ENCODE data around the gene GCK.

Gene GCK

GRCh38 chr7:44224080-44224973, 35.1 kb upstream of the GCK start:
- in situ Hi-C loops (cut with HindIII; ENCODE audit: low pct_ligation_motif_present, low pct_unique_long_range_greater_than_20kb, low sequenced_read_pairs), result loop anchor here (25.0 kb wide), 1 partner anchor 137 kb away; the partner anchor contains the start of gene POLM
- no peak for DNase-seq

- DNase-seq, result no peak
- in situ Hi-C loops (cut with HindIII; ENCODE audit: low pct_ligation_motif_present, low pct_unique_long_range_greater_than_20kb, low sequenced_read_pairs), result loop anchor here (25.0 kb wide), 1 partner anchor 136 kb away; the partner anchor contains the start of gene POLM
Measured at GRCh38 chr7:44223362-44224079, 34.3 kb upstream of the GCK start.

GRCh38 chr7:44222776-44223261, 33.6 kb upstream of the GCK start:
- no peak for DNase-seq
- in situ Hi-C loops (cut with HindIII; ENCODE audit: low pct_ligation_motif_present, low pct_unique_long_range_greater_than_20kb, low sequenced_read_pairs), result loop anchor here (25.0 kb wide), 1 partner anchor 136 kb away; the partner anchor contains the start of gene POLM

- in situ Hi-C loops (cut with HindIII; ENCODE audit: low pct_ligation_motif_present, low pct_unique_long_range_greater_than_20kb, low sequenced_read_pairs), result loop anchor here (25.0 kb wide), 1 partner anchor 135 kb away; the partner anchor contains the start of gene POLM
- DNase-seq, result no peak
Measured at GRCh38 chr7:44222074-44222473, 32.8 kb upstream of the GCK start.

GRCh38 chr7:44221231-44221791, 32.1 kb upstream of the GCK start:
- DNase-seq, result no peak
- in situ Hi-C loops (cut with HindIII; ENCODE audit: low pct_ligation_motif_present, low pct_unique_long_range_greater_than_20kb, low sequenced_read_pairs), result loop anchor here (25.0 kb wide), 1 partner anchor 134 kb away; the partner anchor contains the start of gene POLM

GRCh38 chr7:44220358-44221112, 31.3 kb upstream of the GCK start:
- in situ Hi-C loops (cut with HindIII; ENCODE audit: low pct_ligation_motif_present, low pct_unique_long_range_greater_than_20kb, low sequenced_read_pairs), result loop anchor here (25.0 kb wide), 1 partner anchor 133 kb away; the partner anchor contains the start of gene POLM
- DNase-seq, result no peak

GRCh38 chr7:44220046-44220357, 30.8 kb upstream of the GCK start:
- in situ Hi-C loops (cut with HindIII; ENCODE audit: low pct_ligation_motif_present, low pct_unique_long_range_greater_than_20kb, low sequenced_read_pairs), result loop anchor here (25.0 kb wide), 1 partner anchor 133 kb away; the partner anchor contains the start of gene POLM
- no peak for DNase-seq

- no peak for DNase-seq
- in situ Hi-C loops (cut with HindIII; ENCODE audit: low pct_ligation_motif_present, low pct_unique_long_range_greater_than_20kb, low sequenced_read_pairs), result loop anchor here (25.0 kb wide), 1 partner anchor 132 kb away; the partner anchor contains the start of gene POLM
Measured at GRCh38 chr7:44219371-44220045, 30.3 kb upstream of the GCK start.

- in situ Hi-C loops (cut with HindIII; ENCODE audit: low pct_ligation_motif_present, low pct_unique_long_range_greater_than_20kb, low sequenced_read_pairs), result loop anchor here (25.0 kb wide), 1 partner anchor 131 kb away; the partner anchor contains the start of gene POLM
- DNase-seq, result no peak
Measured at GRCh38 chr7:44218418-44219201, 29.4 kb upstream of the GCK start.

- DNase-seq, result no peak
- in situ Hi-C loops (cut with HindIII; ENCODE audit: low pct_ligation_motif_present, low pct_unique_long_range_greater_than_20kb, low sequenced_read_pairs), result loop anchor here (25.0 kb wide), 1 partner anchor 131 kb away; the partner anchor contains the start of gene POLM
Measured at GRCh38 chr7:44217852-44218402, 28.7 kb upstream of the GCK start.

GRCh38 chr7:44217223-44217714, 28.0 kb upstream of the GCK start:
- in situ Hi-C loops (cut with HindIII; ENCODE audit: low pct_ligation_motif_present, low pct_unique_long_range_greater_than_20kb, low sequenced_read_pairs), result loop anchor here (25.0 kb wide), 1 partner anchor 130 kb away; the partner anchor contains the start of gene POLM
- no peak for DNase-seq

- in situ Hi-C loops (cut with HindIII; ENCODE audit: low pct_ligation_motif_present, low pct_unique_long_range_greater_than_20kb, low sequenced_read_pairs), result loop anchor here (25.0 kb wide), 1 partner anchor 129 kb away; the partner anchor contains the start of gene POLM
- no peak for DNase-seq
Measured at GRCh38 chr7:44216521-44217222, 27.4 kb upstream of the GCK start.

GRCh38 chr7:44216019-44216418, 26.8 kb upstream of the GCK start:
- in situ Hi-C loops (cut with HindIII; ENCODE audit: low pct_ligation_motif_present, low pct_unique_long_range_greater_than_20kb, low sequenced_read_pairs), result loop anchor here (25.0 kb wide), 1 partner anchor 129 kb away; the partner anchor contains the start of gene POLM
- no peak for DNase-seq

GRCh38 chr7:44215531-44215930, 26.3 kb upstream of the GCK start:
- in situ Hi-C loops (cut with HindIII; ENCODE audit: low pct_ligation_motif_present, low pct_unique_long_range_greater_than_20kb, low sequenced_read_pairs), result loop anchor here (25.0 kb wide), 1 partner anchor 128 kb away; the partner anchor contains the start of gene POLM
- DNase-seq, result no peak

GRCh38 chr7:44213877-44214388, 24.7 kb upstream of the GCK start:
- in situ Hi-C loops (cut with HindIII; ENCODE audit: low pct_ligation_motif_present, low pct_unique_long_range_greater_than_20kb, low sequenced_read_pairs), result loop anchor here (25.0 kb wide), 1 partner anchor 127 kb away; the partner anchor contains the start of gene POLM
- DNase-seq, result no peak
